ENCODE results near the gene LOXL3.
A peak's percentile ranks its signal among the peaks of the same experiment; 100 is the strongest.

The LOXL3 gene

GRCh38 chr2:74526649-74527230 lies 27.0 kb downstream of the LOXL3 start:
- no peak for DNase-seq

DNA sequence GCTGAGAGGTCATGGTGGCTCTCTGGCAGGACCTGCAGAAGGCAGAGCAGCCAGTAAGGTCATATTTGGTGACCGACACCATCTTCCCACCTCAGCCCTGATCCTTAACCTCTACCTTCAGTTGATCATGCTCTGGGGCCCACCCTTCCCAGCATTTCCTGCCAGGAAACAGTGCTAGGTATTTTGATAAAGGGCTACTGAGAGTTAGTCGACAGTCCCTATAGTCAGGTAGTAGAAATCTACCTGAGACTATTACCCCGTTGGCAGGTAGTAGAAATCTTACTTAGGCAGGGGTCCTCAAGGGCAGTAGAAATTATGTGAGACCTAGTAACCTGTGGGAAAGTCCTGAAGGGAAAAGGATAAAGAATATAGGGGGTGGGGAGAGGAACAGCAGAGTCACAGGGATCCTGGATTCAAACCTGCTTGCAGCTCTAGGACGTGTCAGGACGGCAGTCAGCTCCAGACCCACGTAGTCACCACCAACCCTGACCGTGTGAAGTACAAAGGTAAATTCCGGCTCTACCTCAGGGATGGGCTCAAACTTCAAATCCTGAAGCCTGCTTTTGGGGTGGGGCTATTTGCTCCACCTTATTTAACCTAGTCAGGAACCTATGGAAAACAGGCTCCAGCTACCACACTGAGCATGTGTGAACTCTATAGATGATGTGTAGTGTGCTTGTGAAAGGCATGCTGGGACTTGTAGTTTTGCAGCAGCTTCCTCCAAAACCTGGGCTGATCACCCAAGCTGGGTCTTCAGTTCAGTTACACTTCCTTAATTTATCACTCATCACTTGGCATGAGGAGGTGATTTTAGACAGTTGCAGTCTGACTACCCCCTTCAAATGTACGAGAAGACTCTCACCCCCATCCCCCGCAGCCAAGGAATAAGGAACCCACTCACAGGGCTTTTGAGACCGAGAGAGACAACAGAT lies 27.8 kb downstream of the LOXL3 start, which contains the start of gene DQX1:
Gene DQX1 (minus strand): TSS at position 515 of the 932 bp plus-strand sequence. CDS start 502 bp downstream, at position 13.
- no peak for DNase-seq

DNA sequence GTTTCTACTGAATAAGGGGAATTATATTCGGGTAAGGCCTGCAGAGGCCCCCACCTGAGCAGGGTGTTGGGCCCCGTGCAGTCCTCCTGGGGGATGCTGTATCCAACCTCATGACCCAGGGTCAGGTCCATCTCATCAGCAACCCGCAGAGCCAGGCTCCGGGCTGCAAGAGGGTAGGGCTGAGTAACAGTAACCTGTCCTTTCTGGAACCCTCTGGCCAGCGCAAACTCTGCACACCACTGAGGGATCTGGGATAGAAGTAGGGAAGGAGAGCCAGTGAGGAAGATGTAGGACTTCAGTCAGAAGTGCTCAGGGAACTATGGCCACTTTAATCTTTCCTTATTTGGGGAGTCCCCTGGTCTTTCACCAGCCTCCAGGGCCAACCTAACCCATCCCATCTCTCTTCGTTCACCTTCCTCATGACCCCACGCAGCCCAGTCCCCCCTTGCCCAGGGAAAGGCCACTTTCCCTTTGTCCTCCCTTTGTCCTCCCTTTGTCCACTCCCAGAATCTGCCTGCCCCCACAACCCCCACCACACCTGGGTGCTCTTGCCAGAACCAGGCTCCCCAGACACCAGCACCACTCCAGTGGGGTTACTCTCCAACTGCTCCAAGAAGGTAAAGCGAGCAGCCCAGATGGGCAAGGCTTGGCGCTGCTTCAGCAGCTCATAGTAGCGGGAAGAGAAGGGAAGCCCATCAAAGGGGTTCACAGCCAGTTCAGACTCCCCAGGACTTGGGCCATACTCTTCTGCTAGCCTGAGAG lies 28.6 kb downstream of the LOXL3 start:
- DNase-seq = no peak

DNA sequence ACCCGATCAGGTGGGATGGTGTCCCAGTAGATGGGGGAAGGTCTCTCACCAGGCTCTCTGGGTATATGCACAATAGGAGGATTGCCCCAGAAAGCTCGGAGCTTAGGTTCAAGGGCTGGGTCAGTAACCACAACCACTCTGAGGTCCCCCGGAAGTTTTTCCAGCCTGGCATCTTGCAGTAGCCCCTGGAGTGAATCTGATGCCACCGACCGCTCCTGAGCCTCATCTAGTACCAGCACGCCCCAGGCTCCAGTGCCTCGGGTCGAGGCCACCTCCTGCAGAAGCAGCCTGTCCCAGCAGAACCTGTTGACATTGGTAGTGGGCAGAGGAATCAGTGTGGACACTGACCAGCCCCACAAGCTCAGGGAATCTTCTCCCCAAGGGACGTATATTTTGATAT lies 29.7 kb downstream of the LOXL3 start:
- DNase-seq = no peak

DNA sequence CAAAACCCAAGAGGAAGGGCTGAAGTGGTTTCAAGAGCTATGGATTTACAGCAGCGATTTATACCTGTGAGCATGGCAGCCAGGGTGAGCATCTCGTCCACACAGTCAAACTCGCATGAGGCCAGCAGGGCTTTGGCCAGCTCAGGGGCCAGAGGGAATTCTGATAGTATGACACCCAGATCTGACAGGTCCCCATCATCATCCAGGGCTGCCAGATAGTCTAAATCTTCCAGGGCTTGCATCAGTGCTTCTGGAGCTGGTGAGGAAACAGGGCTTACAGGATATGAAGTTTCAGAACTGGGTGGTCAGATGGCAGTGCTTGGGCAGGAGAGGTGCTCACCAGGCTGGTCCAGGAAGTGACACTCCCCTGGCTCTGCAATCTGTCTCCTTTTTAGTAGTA lies 31.2 kb downstream of the LOXL3 start:
- no peak for DNase-seq

DNA sequence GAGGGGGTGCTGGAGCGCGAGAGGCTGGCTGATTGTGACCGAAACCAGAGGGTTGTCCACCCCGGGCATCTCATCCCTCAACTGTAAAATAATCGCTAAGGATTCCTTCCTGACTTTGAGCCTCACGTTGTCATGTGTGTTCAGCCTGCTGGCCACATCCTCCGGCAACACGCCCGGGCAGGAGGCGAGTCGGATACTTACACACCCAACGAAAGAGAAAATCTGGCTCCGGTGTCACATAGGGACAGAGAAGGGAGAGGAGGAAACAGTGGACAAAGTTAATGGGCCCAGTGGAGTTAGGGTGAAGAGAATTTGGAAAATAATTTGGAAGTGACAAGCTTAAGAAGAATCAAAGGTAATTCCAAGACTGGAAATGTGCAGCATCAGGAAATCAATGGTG lies 37.1 kb downstream of the LOXL3 start:
- no peak for DNase-seq

- DNase-seq = no peak
Observed at GRCh38 chr2:74515981-74516633, 37.6 kb downstream of the LOXL3 start.

GRCh38 chr2:74515271-74515980 lies 38.3 kb downstream of the LOXL3 start:
- no peak for DNase-seq

- DNase-seq = no peak
Observed at GRCh38 chr2:74514368-74515270, 39.1 kb downstream of the LOXL3 start, which contains the start of gene TLX2. TSS of gene TLX2 (plus strand) at chr2:74514450. CDS start at chr2:74514807, 357 bp downstream.

DNA sequence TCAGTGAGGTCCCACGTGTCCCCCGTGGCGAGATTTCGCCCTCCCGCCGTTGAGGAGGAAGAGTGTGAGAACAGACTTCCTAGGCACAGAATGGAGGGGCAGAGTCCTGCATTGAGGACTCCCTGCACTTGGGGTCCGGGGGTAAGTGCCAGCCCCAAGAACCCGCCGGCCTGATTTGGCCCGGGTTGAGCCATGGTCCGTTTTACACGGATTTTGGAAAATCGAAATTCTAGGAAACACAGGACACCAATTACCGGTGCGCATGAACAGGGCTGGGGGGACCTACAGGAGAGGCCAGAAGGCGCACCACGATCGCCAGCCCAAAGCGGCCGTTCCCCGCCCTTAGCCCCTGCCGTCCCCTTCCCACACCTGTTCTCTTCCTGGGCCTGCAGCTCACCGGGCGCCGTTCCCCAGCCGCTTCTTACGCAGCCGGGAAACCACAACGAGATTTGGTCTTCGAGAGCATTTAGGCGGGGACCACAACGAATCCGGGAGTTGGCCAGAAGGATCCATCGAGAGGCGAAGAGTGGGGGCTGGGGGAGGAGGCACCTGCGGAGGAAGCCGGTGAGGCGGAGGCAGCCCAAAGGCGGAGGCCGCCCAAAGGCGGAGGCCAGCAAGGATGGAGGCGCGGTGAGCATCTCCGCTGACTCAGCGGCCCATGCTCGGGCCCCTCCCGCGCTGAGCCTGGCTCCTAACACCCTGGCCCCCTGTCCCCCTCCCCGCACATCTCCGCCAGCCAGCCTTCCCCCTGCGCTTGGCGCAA lies 40.0 kb downstream of the LOXL3 start:
- no peak for DNase-seq

DNA sequence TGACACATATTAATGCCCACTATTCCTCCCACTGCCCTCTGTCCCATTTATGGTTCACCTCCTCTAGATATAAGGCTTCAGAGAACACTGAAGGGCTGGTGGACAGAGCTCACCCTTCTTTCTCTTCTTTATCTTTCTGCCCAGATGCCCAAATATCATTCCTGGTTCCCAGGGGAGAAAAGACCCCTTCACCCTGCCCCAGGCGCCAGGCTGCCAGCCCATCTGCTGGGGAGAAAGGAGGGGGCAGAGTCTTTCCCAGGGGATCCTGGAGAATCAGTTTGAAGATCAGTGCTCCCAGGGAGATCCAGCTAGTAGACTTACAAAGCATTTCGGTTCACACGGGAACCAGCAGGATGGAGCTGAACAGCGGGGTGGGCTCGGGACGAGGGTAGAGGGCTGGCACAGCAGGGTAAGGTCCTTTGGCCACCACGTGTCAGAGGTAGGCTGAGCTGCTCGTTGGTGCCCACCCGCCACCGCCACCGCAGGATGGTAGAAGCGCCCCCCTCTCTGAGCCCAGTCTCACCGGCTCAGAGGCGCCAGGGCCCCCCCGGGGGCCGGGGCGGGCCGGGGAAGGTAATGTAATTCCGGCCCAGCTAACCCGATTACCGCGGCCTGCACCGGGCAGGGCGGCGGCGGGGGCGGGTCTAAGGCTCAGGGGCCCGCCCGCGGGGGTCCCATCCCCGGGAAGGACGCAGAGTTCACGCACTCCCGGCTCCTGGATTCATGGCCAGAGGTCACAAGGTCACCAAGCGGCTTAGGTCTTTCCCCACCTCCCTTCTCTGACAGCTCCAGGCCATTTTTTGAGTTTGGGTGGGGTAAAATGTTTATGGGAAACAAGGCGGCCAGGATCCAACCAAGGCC lies 40.8 kb downstream of the LOXL3 start:
- DNase-seq = no peak

DNA sequence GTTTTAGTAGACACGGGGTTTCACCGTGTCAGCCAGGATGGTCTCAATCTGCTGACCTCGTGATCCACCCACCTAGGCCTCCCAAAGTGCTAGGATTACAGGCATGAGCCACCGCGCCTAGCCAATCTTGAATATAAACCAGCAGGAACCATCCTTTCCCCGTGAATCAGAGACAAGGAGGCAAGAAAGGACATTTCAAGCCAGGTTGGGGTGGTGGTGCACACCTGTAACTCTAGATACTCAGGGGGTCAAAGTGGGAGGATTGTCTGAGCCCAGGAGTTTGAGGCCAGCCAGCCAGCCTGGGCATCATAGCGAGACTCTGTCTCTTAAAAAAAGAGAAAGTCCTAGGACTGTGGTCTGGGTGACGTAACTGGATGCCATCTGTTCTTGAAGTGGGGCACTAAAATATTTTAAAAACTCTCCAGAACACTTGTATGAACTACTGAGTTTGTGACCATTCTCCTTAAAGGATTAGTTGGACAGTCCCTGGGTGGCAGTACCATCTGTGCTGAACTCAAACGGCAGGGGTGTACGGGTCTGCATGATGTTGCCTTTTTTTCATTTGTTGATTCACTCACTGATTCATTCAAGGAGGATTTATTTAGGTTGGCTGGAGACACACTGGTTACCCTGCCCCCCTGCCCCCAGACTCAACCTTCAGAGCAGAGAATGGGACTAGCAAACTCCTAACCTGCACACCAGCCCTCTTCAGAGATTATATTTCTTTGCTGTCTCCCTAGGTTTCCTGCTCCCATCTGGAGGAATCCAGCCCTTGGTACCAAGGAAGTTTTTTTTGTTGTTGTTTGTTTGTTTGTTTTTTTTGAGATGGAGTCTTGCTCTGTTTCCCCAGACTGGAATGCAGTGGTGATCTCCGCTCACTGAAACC lies 42.4 kb downstream of the LOXL3 start:
- DNase-seq = no peak

DNA sequence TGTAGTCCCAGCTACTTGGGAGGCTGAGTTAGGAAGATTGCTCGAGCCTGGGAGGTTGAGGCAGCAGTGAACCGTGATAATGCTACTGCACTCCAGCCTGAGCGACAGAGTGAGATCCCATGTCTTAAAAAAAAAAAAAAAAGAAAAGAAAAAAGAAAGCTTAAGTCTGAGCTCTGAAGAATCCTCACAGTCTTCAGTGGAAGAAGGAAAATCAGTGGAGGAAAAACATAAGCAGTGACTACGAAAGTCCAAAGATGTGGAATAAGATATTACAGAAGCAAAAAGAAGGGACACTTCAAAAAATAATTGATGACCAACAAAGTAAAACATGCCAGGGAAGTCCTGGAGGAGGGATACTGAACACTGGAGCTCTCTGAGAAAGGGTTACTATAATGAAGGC lies 43.5 kb downstream of the LOXL3 start:
- no peak for DNase-seq

DNA sequence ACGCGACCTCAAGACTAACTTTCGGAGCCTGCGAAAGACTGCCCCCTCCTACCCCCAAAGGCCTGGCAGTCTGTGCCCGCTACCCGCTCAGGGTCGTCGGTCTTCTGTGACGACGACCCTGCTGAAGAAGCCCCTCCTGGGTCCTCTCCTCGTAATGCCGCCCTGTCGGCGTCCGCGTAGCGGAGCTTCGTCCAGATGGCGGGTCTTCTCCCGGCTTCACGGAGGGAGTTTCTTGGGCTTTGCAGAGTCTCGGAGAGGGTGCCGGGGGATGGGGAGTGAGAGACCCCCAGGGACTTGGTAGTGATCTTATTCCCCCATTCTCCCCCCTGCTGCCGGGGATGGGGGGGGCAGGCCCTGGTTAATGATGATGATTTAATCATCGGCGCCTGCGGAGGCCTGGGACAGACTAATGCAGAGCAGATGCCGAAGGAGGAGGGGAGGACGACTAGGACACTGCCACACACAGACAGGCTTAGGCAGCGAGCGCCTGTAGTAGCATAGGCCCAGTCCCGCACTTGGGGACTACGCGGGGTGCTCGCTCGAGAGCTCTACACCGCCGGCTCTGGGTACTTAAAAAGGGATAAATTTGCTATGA lies 45.7 kb downstream of the LOXL3 start:
- DNase-seq = peak; percentile 50

DNA sequence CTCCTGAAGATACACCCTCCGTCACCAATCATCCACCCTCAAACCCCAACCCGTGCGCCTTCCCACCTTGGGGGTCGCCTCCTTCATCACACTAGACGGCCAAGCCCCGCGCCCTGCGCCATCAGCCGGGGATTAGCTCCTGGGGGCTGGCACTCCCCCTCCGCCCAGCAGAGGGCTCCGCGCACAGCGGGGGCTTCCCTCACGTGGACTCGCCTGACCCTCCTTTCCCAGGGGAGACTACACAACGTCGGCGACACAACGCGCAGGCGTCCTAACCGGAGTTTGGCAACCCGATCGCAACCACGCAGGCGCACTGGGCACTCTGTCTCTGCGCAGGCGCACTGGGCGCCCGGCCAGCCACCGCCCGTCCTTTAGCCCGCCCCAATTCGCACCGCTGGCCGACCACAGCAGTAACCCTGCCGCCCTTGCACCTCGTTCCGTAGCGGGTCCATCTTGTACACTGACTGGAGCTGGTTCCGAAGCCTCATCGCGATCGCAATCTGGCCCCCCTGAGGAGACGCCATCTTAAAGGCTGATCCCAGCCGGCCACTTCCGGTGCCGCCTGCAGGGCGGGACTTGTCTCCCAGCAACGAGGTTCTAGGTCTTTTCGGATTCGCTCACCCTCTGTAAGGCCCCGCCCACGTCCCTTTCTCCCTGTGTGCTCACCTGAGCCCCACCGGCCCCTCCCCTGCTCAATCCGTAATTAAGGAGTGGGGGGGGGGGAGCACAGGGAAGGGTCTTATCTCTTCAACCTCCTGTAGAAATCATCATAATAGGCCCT lies 46.4 kb downstream of the LOXL3 start, which contains the start of gene PCGF1:
Gene PCGF1 (minus strand): TSS at position 551 of the 781 bp plus-strand sequence. CDS start 27 bp downstream, at position 524.
- DNase-seq = peak; percentile 96

DNA sequence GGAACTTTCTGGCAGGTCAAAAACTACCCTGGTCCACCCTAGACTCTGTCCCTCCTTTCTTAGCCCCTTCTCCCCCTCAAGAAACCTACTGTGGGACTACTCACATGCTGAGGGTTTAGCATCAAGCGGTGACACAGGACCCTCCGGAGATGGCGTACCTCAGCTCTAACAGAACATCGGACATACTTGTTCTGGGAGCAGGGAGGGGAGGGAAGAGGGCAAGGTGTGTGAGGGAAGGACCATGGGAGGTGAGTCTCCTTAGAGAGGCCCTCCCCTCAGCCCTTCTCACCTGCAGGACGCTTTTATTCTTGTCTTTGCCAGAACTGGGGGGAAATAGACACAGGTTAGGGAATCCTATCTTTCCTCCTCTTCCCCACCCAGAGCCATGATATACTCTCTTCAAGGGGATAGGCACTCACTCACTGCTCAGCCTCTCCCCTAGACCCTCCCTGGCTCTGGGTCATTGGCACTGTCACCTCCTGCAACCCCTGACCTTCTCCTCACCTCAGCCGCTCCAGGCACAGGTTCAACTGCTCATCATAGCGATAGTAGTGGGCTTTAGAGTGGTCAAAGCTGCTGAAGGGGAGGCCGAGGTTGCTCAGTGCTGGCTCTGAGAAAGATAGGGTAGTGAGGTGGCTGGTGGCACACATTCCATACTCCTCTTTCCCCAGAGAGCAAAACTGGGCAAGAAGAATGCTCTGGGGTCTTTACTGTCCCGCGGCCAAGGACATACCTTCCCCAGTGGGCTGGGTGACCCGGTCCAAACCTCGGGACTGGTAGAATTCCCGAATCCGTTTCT lies 48.1 kb downstream of the LOXL3 start:
- no peak for DNase-seq
